Peyer's patch (tissue), 4 donors: Measurements from ENCODE around the gene IL22. TPM values are rescaled to one million over a fixed set of nuclear protein-coding genes. Genes with fewer than 3 reads are reported as not detected.

Source experiments
- DNase-seq, 3 donors: peaks; one replicate each; pipeline ENCODE4 v3.0.0-alpha.2; 2017 to 2019
- H3K27ac ChIP-seq, 4 donors: fragments of 200-600 bp; sonication (generic); one replicate each; pipeline ENCODE4 v1.5.1; 2016 to 2019
- H3K27me3 ChIP-seq, 2 donors: fragments of 200-600 bp; sonication (generic); one replicate each; pipeline ENCODE4 v1.5.1; 2019
- H3K36me3 ChIP-seq, 3 donors: fragments of 200-600 bp; sonication (generic); one replicate each; pipeline ENCODE4 v1.5.1; 2016 to 2019
- H3K4me1 ChIP-seq, 4 donors: fragments of 200-600 bp; sonication (generic); one replicate each; pipeline ENCODE4 v1.5.1; 2016 to 2019
- H3K4me3 ChIP-seq, 4 donors: fragments of 200-600 bp; sonication (generic); 1 replicate in 3 of 4; 2 replicates in 1 of 4; pipeline ENCODE4 v1.5.1; 2016 to 2019; ENCODE audit warnings: mild to moderate bottlenecking in 1 of 4
- H3K9me3 ChIP-seq, 4 donors: fragments of 200-600 bp; sonication (generic); one replicate each; pipeline ENCODE4 v1.5.1; 2016 to 2019; ENCODE audit warnings: mild to moderate bottlenecking in 1 of 4
- POLR2A ChIP-seq, 2 donors: fragments of 450-650 bp; IDR thresholded peaks; one replicate each; pipeline ENCODE4 v1.5.1; 2017; ENCODE audit warnings: antibody characterized with exemption in 2 of 2, mild to moderate bottlenecking in 2 of 2, moderate library complexity in 2 of 2
- total RNA-seq, 4 donors: library from RNA; depleted of rRNA; stranded (reverse); fragments of >200 nt; gene quantifications; one replicate each; pipeline ENCODE4 v1.1.0, GENCODE V29; 2016
- TF ChIP-seq, protein P1 (sequence below), 6 experiments: fragments of 450-650 bp in 4 of 6; fragments of 200-600 bp in 2 of 6; sonication (generic) in 1 of 6; IDR thresholded peaks; one replicate each; pipeline ENCODE4 v1.5.1; 2017 to 2019; ENCODE audit warnings: antibody characterized with exemption in 6 of 6, mild to moderate bottlenecking in 3 of 6, moderate library complexity in 1 of 6

The IL22 gene
- total RNA-seq, 4 donors from 2014 or later = not detected

DNA sequence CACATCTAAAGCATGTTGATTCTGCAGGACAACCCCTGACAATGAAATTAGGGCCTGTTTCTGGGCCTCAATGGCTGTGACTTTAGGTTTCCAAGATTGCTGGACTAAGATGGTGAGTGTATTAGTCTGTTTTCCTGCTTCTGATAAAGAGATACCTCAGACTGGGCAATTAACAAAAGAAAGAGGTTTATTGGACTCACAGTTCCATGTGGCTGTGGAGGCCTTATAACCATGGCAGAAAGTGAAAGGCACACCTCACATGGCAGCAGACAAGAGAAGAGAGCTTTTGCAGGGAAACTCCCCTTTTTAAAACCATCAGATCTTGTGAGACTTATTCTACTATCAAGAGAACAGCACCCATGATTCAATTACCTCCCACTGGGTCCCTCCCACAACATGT, 10.6 kb downstream of the IL22 start:
- no peak overlapping the region for H3K27ac ChIP-seq
- DNase-seq = no peak

DNA sequence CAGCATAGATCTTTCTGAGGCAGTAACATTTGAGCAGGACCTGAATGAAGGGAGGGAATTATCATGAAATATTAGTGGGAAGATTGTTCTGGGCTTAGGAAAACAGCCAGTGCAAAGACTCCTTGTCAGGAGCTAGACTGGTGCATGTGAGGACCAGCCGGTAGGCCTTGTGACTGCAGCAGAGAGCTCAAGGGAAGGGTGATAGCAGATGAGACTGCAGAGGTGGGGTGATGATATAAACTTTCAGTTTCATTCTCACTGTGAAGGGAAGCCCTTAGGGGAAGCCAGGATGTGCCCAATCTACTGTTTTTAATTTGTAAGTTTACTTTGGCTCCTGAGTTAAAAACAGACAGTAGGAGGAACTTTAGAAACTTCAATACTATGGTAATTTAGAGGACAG, 12.4 kb downstream of the IL22 start:
- Histone ChIP-seq H3K27ac (peak overlapping the region; percentile 34 to 59 (median 46)), H3K27me3 (no peaks in the 10 kb centered on the region), H3K9me3 (no peaks in the 10 kb centered on the region), H3K4me3 (peak overlapping the region in 1 of 4 donors; percentile 1), H3K4me1 (peaks cover 0 to 11% (median 3%) of the 10 kb centered on the region in 4 donors), H3K36me3 (no peaks in the 10 kb centered on the region)
- DNase-seq = peak in 2 of 3 donors; percentile 61 to 71
- no peak for TF ChIP-seq POLR2A (IDR thresholded peaks at IDR 0.05)
- TF ChIP-seq, protein P1, sequence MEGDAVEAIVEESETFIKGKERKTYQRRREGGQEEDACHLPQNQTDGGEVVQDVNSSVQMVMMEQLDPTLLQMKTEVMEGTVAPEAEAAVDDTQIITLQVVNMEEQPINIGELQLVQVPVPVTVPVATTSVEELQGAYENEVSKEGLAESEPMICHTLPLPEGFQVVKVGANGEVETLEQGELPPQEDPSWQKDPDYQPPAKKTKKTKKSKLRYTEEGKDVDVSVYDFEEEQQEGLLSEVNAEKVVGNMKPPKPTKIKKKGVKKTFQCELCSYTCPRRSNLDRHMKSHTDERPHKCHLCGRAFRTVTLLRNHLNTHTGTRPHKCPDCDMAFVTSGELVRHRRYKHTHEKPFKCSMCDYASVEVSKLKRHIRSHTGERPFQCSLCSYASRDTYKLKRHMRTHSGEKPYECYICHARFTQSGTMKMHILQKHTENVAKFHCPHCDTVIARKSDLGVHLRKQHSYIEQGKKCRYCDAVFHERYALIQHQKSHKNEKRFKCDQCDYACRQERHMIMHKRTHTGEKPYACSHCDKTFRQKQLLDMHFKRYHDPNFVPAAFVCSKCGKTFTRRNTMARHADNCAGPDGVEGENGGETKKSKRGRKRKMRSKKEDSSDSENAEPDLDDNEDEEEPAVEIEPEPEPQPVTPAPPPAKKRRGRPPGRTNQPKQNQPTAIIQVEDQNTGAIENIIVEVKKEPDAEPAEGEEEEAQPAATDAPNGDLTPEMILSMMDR (IDR thresholded peaks at IDR 0.05) = no peak

More for the DNA sequence above, 10.6 kb downstream of the IL22 start:
- Histone ChIP-seq H3K27me3 (no peaks in the 10 kb centered on the region), H3K9me3 (no peaks in the 10 kb centered on the region), H3K4me1 (peaks cover 0 to 11% (median 3%) of the 10 kb centered on the region in 4 donors), H3K4me3 (no peak overlapping the region), H3K36me3 (no peaks in the 10 kb centered on the region)
- TF ChIP-seq, protein P1 (IDR thresholded peaks at IDR 0.05) = no peak
- TF ChIP-seq POLR2A (IDR thresholded peaks at IDR 0.05) = no peak

DNA sequence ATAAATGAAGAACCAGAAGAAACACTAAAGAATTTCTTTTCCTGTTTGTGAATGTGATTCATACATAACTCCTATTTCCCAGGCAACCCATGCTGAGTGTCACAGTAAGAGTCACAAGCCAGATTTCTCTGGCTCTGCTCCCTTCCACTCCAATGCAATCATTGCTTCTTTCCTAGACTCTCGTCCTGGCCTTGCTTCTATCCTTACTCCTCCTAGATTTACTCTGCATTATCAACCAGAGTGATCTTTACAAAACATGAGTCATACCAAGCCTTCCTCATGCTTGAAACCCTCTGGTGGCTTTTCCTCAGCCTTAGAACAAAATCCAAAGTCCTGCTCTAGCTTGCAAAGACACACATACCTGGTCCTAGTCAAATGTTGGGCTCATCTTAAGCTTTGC, 13.3 kb downstream of the IL22 start:
- no peak overlapping the region for H3K4me3 ChIP-seq
- TF ChIP-seq POLR2A (IDR thresholded peaks at IDR 0.05) = no peak
- TF ChIP-seq, protein P1 (IDR thresholded peaks at IDR 0.05) = no peak
- peaks cover 0 to 11% (median 3%) of the 10 kb centered on the region in 4 donors for H3K4me1 ChIP-seq
- no peak for DNase-seq
- H3K27me3 ChIP-seq = no peaks in the 10 kb centered on the region
- peak overlapping the region in 3 of 4 donors; percentile 28 to 59 (median 52) for H3K27ac ChIP-seq
- no peaks in the 10 kb centered on the region for H3K36me3 ChIP-seq
- no peaks in the 10 kb centered on the region for H3K9me3 ChIP-seq

DNA sequence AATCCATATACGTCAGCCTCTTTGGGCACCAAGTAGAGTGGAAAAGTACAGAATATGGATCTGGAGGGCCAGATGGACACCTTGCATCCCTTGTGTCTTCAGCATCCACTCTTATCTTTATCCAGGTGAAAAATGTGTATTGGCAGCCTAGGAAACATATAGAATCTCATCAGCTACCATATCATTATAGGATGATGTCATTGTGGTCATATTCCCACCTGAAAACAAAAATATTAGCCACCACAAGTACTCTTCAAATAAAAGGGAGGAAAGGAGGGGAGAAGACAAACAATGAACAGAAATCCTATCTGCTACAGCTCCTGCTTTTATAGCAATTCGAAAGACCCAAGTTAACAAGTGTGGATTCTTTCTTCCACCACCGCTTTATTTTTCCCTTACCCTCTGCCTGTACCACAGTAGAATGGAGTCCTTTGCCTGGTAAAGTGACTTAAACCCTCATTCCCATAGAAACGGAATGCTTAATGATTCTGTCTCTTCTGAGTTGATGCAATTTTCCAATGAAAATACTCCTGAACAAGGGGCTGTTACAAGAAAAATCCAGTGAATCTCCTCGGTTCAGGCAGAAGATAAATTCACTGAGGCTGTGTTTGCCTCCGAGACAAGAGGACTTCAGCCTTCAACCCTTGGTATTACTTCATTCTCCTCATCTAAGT, 14.0 kb downstream of the IL22 start:
- TF ChIP-seq POLR2A (IDR thresholded peaks at IDR 0.05) = no peak
- TF ChIP-seq, protein P1 (IDR thresholded peaks at IDR 0.05) = no peak
- Histone ChIP-seq H3K27ac (peak overlapping the region in 1 of 4 donors; percentile 5), H3K27me3 (no peaks in the 10 kb centered on the region), H3K4me1 (peaks cover 0 to 11% (median 3%) of the 10 kb centered on the region in 4 donors), H3K4me3 (no peak overlapping the region), H3K9me3 (no peaks in the 10 kb centered on the region), H3K36me3 (no peaks in the 10 kb centered on the region)
- no peak for DNase-seq

DNA sequence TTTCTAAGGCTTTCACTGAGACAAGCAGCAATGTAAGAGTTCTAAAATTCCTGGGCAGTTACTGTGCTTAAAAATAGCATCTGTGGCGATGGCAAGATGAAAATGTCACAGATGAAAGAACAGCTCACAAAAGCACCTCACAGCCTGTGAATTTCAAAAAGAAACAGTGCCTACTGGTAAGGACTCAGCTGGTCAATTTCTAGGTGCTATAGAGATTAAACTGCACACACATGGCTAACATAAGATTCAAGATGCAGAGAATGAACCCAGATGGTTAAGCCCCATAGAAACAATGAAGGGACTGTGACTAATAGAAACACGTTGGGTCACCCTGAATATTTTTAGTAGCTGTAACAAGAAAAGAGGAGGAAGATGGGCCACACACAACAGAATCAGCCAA, 15.8 kb downstream of the IL22 start:
- H3K4me3 ChIP-seq = no peak overlapping the region
- H3K9me3 ChIP-seq = no peaks in the 10 kb centered on the region
- peaks cover 0 to 11% (median 3%) of the 10 kb centered on the region in 4 donors for H3K4me1 ChIP-seq
- no peak for DNase-seq
- H3K27me3 ChIP-seq = no peaks in the 10 kb centered on the region
- TF ChIP-seq, protein P1 (IDR thresholded peaks at IDR 0.05) = no peak
- no peak for TF ChIP-seq POLR2A (IDR thresholded peaks at IDR 0.05)
- no peaks in the 10 kb centered on the region for H3K36me3 ChIP-seq
- H3K27ac ChIP-seq = peak overlapping the region in 1 of 4 donors; percentile 6
